Measurements from ENCODE around the gene CTBP1. TPM values are rescaled to one million over a fixed set of nuclear protein-coding genes. Genes with fewer than 3 reads are reported as not detected.

CTBP1 gene
- total RNA-seq, 1 donor from 2014 or later: 143 TPM

DNA sequence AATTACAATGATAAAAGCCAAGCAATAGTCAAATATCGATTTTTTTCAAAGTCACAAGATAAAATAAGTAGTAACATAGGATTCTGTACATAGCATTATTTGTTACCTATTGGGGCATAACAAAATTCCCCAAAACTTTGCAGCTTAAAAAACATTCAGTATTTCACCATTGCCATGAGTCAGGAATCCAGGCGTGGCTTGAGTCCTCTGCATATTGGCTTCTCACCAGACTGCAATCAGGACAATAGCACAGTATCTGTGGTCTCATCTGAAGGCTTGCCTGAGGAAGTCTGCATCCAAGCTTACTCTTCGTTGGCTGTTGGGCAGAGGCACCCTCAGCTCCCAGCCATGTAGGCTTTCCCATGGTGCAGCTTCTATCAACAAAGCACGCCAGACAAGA, 6.2 kb upstream of the CTBP1 start:
- no peak for ATAC-seq
- intact Hi-C loops (cut with DNase I): no loop called here
- DNase-seq (ENCODE audit: low spot score): no peak

DNA sequence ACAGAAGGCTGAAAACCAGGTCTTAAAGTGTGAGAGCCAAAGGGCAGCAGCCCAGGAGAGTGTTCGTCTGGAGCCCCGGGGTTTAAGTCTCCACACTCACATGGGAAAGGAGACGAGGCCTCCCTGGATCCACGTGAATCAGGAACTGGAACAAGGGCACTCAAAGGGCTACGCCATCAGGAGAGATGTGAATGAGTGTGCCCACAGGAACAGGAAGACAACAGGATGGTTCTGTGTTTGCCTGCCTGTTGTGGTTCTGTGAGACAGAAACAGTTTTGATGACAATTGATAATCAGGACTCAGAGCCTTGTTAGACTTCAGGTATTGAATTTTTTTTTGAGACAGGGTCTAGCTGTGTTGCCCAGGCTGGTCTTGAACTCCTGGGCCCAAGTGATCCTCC, 4.9 kb upstream of the CTBP1 start:
- no peak for DNase-seq (ENCODE audit: low spot score)
- ATAC-seq: no peak
- intact Hi-C loops (cut with DNase I): no loop called here

DNA sequence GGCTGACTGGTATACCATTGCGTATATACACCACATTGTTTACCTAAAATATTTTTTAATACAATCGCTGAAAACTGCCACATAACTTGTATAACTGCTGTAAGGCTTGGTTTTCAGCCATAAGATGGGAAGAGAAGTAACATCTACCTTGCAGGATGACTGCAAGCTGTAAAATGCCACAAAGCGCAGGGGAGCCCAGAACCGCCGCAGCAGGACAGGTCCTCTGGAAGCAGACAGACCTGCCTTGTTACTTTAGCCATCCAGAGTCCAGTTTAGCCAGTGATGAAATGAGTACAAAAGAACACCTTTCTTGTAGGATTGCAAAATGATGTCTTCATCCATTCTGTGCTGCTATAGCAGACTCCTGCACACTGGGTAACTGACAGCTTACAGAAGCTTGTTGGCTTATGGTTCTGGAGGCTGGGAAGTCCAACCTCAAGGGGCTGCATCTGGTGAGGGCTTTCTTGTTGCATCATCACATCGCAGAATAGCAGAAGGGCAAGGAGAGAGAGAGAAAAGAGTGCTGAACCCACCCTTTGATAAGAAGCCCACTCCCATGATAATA, 4.1 kb upstream of the CTBP1 start:
- ATAC-seq (no peak), DNase-seq (ENCODE audit: low spot score) (no peak)
- intact Hi-C loops (cut with DNase I): no loop called here

DNA sequence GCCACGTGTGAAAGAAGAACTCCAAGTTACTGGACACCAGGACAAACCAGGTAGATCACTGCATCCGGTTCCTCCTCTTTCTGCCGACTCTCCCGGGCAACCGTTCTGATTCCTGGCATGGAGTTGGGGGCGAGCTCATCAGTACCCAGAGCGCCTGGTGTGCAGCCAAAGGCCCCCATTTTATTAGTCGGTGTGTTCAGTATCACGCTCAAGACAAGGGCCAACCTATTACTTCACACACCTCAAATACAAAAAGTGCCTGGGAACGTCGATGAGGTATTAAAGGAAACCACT, 2.8 kb upstream of the CTBP1 start:
- intact Hi-C loops (cut with DNase I): no loop called here
- DNase-seq (ENCODE audit: low spot score) (no peak), ATAC-seq (no peak)

DNA sequence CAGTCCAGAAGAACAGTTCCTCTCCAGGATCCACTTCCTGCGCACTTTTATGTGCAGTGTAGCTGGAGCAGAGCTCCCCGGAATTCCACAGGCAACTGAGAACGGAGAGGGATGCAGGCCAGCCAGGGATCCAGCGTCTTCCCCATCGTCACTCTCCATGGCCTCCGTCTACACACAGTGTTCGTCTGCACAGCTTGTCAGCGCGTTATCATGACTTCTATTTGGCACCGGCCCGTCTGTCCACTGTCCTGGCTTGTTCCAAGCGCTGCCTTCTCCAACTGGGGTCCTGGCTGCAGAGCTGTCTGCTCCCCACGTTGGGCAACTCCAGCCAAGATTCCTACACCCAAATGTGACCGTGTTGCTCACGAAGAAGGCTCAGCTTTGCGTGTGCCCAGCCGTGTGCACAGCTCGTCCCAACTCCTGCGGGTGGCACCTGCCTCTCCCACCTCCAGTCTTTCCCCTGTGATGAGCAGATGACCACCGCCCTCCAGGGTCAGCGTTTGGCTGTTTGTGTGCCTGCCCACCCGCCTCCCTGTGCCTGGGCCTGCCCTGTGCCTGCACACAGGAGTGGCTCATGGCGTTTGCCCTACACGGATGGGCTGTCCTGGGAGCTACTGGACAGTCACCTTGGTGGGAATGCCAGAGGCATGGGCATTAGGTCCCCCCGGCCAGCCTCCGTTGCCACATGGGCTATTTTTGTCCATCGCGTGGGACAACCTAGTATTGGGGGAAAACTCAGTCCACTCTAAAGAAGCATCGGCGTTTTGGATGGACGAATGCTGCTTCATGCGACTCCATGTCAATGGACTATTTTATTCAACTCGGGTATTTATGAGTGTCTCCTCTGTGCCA, 2.2 kb upstream of the CTBP1 start:
- ATAC-seq (no peak), DNase-seq (ENCODE audit: low spot score) (peak; percentile 54)
- intact Hi-C loops (cut with DNase I): no loop called here

DNA sequence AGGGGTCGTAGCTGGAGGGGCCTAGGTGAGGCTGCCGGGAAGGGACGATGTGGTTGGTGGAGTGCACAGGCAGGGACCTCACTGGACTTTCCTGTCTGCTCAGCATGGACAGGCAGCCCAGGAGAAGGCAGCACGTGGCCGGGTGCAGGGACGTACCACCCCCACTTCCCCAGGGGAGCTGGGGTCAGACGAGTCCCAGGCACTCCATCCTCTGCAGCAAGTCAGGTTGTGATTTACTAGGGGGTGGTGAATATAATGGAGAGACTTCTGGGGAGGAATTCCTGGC, 1.5 kb upstream of the CTBP1 start:
- ATAC-seq (no peak), DNase-seq (ENCODE audit: low spot score) (peak; percentile 50)
- intact Hi-C loops (cut with DNase I): no loop called here

DNA sequence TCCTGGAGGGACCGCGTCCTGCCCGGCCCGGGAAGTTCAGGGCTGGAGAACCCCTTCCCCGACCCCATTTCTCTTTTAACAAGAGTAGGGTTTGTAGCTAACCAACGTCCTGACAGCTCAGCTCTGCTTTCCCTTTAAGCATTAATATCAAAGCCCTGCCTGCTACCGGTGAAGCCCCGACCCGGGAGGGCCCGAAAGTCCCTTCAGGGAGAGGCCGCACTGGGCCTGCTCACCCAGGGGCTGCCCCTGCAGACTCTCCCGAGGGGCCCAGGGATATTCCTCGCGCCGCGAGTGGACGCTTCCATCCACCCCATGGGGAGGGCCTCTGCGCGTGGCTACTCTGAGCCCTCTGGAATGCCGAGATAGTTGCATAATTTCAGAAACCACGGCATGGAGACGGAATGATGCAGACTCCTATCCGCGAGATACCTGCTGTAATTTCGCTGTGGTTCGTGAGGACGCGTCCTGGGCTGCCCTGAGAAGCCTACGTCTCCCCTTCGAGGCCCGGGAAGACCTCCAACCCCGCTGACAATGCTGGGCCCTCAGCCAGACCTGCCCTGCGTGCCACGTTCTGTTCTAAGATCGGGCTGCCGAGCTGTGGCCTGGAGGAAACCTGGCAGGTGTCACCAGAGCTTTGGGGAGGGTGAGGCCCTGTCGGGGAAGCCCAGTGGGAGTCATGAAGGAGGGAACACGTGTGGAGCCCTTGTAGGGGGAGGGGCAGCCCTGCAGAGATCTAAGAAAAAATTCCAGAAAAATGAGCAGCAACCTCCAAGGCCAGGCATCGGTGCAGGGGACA, 999 bp upstream of the CTBP1 start:
- peak; percentile 74 for DNase-seq (ENCODE audit: low spot score)
- intact Hi-C loops (cut with DNase I): loop anchor here (5.0 kb wide), 1 partner anchor 97 kb away; the partner anchor contains the start of gene UVSSA

DNA sequence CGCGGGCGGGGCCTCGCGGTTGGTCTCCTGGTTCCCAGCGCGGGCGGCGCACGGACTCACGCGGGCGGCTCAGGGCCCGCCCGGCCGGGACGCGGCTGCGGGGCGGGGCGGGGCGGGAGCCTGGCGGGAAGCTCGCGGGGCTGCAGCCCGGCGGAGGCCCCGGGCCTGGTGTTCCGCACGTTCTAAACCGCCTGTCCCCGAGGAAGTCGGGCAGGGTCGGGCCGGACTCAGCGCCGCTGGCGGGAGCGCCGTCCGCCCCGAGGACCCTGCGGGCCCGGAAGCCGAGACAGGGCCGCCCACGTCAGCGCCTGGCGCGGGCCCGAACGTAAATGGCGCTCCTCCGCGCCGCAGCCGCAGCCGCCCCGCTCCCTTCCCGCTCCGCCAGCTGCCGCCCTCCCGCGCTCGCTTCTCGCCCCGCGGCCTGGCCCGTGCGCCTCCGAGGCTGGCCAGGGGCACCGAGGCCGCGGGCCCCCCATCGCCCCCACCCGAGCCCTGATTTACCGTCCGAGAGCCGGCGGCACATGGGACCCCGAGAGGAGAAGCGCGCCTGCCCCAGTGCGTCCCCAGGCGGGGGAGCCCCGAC, 309 bp upstream of the CTBP1 start:
- intact Hi-C loops (cut with DNase I): loop anchor here (5.0 kb wide), 1 partner anchor 98 kb away; the partner anchor contains the start of gene UVSSA
- ATAC-seq (peak; percentile 74), DNase-seq (ENCODE audit: low spot score) (peak; percentile 90)

More for the DNA sequence above, 999 bp upstream of the CTBP1 start:
- ATAC-seq: peak; percentile 36

DNA sequence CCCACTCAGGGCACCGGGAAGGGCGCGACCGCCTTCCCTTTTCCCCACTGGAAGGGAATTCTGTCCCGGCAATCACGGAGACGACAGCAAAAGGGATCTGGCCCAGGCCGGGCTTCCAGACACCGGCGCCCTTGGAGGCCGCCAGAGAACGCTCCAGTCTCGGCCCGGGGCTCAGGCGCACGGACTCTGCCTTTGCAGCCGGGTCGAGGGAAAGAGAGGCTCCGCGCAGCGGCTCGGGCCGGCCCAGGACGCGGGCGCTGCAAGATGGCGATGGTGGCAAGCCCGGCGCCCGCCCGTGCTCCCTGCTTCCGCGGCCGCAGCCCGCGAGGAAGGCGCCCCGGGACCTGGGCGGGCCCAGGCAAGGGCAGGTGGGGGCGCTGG, 1.1 kb downstream of the CTBP1 start:
- peak; percentile 6 for ATAC-seq
- DNase-seq (ENCODE audit: low spot score): no peak

DNA sequence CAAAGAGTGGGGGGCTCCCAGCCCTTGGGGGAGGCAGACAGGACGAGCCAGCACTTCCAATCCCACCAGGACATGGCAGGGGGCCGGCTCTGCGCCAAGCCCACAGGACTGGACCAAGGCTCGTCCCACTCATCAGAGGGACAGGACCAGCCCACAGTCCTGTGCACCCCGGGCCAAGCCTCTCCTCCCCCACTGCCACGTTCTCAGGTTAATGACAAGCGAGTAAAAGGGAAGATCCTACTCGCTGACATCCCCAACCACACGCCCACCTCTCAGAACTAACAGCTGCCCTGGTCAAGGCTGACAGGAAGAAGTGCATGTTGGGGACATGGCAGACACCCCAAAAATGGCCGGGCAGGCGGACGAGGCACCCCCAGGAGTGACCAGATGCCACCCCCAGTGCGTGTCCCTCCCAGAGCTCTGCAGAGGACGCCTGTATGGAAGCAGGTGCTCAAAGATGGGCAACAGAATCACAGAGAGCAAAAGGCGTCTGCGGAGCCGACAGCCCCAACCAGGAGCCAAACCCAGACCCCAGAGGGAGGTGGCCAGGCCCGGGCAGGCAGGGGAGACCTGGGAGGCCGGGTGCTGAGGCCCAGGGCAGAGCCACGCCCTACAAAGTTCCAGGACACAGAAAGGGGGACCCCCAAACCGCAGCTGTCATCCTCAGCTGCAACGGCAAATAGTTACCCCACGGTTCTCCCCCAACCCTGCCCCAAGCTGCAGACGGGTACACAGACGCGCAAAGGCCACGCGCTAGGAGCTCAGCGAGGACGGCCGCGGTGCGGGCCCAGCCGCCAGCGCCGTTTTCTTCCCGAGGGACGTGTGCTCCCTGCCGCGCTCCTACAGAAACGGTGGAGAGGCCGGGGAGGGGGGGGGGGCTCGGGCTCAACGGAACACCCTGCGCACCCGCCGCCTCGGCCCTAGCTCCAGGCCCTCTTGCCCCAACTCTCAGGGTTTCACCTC, 1.7 kb downstream of the CTBP1 start:
- ATAC-seq (no peak), DNase-seq (ENCODE audit: low spot score) (peak; percentile 64)
- intact Hi-C loops (cut with DNase I): loop anchor here (5.0 kb wide), 1 partner anchor 100 kb away; the partner anchor contains the start of gene UVSSA

More for the DNA sequence above, 1.1 kb downstream of the CTBP1 start:
- intact Hi-C loops (cut with DNase I): loop anchor here (5.0 kb wide), 1 partner anchor 99 kb away; the partner anchor contains the start of gene UVSSA

DNA sequence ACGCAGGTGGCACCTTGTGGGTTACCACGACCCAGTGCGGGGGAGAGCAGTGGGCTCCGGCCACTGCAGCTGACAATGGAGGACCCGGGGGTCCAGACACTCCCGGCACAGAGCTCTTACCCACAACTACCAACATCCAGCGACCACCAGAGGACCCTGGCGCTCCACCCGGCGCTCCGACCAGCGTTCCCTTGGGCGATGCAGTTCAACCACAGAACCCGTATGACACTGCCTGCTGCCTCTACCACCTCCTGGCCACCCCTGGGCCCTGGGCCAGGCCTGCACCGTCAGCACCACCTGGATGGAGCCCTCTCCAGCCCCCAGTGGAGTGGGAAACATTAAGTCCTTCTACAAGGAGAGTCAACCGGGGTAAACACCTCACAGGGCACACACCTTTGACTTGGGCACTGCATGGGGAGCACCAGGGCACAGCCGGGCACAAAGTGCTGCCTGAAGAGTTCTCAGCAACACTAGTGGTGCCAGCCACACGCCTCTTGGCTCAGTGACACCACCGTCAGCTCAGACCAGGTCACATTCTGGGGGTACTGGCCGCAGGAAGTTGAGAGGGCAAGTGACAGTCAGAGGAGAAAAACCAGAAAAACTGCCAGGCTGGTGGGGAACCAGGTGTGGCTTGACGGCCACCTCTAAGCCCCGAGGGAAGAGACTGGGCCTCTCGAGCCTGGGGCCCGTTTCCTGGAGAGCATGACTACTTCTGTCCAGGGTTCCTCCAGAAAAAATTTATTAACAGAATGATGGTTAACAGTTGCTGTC, 2.6 kb downstream of the CTBP1 start:
- ATAC-seq: no peak
- intact Hi-C loops (cut with DNase I): loop anchor here (5.0 kb wide), 1 partner anchor 101 kb away; the partner anchor contains the start of gene UVSSA
- peak; percentile 54 for DNase-seq (ENCODE audit: low spot score)

DNA sequence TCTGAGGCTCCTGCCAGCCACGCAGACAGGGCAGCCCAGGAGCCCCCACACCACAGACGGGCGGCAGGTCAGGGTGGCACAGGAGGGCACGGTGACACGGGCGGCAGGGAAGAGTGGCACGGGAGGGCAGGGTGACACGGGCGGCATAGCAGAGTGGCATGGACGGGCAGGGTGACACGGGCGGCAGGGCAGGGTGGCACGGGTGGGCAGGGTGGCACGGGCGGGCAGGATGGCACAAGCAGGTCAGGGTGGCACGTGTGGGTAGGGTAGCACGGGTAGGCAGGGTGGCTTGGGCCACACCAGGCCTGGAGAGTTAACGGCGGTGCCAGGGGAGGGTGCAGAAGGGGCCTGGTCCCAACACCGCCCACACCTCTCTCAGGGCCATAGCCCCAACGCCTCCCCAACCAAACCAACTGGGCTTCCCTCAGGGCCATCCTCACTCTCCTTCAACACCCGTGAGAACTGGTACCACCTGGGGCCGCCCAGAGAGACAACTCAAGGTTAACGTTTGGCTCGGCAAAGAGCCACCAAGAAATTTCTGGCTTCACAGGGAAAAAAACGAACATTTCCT, 3.4 kb downstream of the CTBP1 start:
- ATAC-seq (no peak), DNase-seq (ENCODE audit: low spot score) (peak; percentile 48)
- intact Hi-C loops (cut with DNase I): loop anchor here (5.0 kb wide), 1 partner anchor 102 kb away; the partner anchor contains the start of gene UVSSA

DNA sequence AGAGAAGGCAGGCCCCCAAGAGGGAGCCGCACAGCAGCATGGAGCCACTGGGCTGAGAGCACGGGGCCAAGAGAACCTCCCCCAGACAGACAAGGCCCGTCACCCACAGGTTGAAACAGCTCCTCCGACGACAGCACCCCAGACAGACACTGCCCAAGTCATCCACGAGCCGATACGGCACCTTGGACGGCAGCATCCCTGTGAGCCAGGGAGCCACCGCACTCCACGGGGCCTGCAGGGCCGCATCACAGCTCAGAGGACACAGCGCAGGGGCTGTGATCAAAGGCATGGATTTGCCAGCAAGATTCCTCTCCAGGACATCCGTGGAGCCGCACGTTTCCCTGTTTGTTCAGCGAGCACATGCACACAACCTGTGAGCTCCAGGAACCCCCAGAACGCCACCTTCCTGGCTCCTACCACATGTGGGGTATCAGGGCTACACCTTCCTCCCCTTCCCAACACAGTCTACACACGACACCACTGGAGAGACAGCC, 3.9 kb downstream of the CTBP1 start:
- ATAC-seq (no peak), DNase-seq (ENCODE audit: low spot score) (peak; percentile 53)
- intact Hi-C loops (cut with DNase I): loop anchor here (5.0 kb wide), 1 partner anchor 102 kb away; the partner anchor contains the start of gene UVSSA

DNA sequence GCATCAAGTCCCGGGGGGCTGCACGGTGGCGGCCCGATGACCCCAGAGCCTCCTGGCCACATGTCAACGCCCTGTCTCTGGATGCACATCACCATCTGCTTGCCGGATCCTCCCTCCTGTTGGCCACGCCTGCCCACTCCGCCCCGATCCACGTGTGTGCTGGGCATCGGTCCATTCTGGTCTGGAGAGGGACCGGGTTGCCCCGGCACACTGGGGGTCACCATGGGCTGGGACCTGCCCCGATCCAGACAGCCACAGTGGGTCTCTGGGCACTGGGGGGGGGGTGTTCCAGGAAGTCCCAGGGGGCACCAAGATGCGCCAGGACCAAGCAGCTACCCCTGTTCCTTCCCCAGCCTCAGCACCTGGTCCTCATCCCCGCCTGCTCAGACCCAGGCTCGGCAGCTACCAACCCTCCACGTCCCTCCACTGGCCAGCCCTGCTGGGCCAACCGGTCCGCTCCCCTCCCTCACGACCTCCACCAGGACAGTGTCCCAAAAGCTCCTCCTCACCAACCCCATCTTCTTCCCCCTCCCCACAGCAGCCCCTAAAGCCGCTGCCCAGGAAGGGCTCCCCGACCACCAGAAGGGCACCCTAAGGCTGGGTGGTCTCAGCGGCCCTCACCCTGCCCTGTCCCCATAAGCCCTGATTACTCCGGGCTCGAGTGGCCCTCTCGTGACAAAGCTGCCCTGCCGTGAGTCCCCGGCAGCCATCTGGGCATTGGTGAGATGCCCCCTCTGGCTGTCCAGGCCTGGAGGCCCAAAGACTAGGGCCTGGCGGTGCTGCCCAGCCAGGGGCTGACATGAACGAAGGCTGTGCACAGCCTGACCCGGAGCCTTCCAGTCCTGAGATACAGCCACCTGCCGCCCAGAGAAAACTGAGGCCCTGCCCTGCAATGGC, 4.6 kb downstream of the CTBP1 start:
- DNase-seq (ENCODE audit: low spot score): peak; percentile 70
- intact Hi-C loops (cut with DNase I): no loop called here
- peak; percentile 27 for ATAC-seq

DNA sequence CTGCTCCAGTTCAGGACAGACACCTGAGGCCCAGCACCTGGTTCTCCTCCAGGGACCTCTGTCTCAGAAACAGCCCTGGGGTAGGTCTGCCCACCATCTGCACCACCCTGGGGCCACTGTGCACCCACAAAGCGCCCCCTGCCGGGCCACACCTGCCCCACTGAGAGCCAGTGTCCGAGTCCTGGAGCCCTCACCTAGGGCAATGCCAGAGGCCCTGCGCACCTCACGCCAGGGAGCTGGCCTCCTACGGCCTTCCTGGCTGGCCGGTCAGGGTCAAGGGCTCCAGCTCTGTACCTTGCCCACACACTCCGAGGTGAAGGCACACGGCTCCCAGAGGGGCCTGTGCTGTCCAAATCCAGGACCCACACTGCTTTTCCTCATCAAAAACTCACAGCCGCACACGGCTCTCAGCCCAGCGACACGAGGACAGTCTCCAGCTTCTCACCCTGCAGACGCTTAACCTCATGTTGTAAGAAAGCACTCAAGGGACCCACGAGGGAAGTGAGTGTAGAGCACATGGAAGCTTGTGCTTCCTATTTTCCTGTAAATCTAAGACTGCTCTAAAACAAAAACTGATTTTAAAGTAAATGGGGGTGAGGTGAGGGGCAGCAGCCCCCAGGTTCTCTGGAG, 5.4 kb downstream of the CTBP1 start:
- intact Hi-C loops (cut with DNase I): no loop called here
- DNase-seq (ENCODE audit: low spot score) (peak; percentile 57), ATAC-seq (peak; percentile 55)
